ENCODE results near the gene EFS.
A peak's percentile ranks its signal among the peaks of the same experiment; 100 is the strongest.

The EFS gene

GRCh38 chr14:23365036-23365731, at the start of gene EFS:
Gene EFS (minus strand): TSS chr14:23365172. CDS start chr14:23365025, 147 bp downstream.
- no peak for TF ChIP-seq CSRNP3 (CRISPR knock-in tag; IDR thresholded peaks at IDR 0.05)
- TF ChIP-seq PPARA (CRISPR knock-in tag; IDR thresholded peaks at IDR 0.05; ENCODE audit: borderline replicate concordance): no peak
- no peak for TF ChIP-seq ZFP30 (CRISPR knock-in tag; IDR thresholded peaks at IDR 0.05)
- TF ChIP-seq POU6F1 (CRISPR knock-in tag; IDR thresholded peaks at IDR 0.05; ENCODE audit: borderline replicate concordance, low read depth): no peak
- no peak for TF ChIP-seq TCF4 (CRISPR knock-in tag; IDR thresholded peaks at IDR 0.05; ENCODE audit: borderline replicate concordance)
- no peak for TF ChIP-seq ARNTL (CRISPR knock-in tag; IDR thresholded peaks at IDR 0.05; ENCODE audit: borderline replicate concordance, low read depth)
- no peak for TF ChIP-seq OSR1 (CRISPR knock-in tag; IDR thresholded peaks at IDR 0.05)
- TF ChIP-seq TSHZ2 (CRISPR knock-in tag; IDR thresholded peaks at IDR 0.05): no peak
- no peak for TF ChIP-seq ZC3H10 (CRISPR knock-in tag; IDR thresholded peaks at IDR 0.05)
- no peak for TF ChIP-seq ISL1 (CRISPR knock-in tag; IDR thresholded peaks at IDR 0.05)

GRCh38 chr14:23414254-23414653, 49.3 kb upstream of the EFS start:
- TF ChIP-seq BACH2 (CRISPR knock-in tag; IDR thresholded peaks at IDR 0.05; ENCODE audit: borderline replicate concordance) (no peak), CREB5 (CRISPR knock-in tag; IDR thresholded peaks at IDR 0.05; ENCODE audit: low read depth) (no peak), TCF4 (CRISPR knock-in tag; IDR thresholded peaks at IDR 0.05; ENCODE audit: borderline replicate concordance) (no peak), ESRRG (CRISPR knock-in tag; IDR thresholded peaks at IDR 0.05) (no peak), RARB (CRISPR knock-in tag; IDR thresholded peaks at IDR 0.05) (no peak), CSDC2 (CRISPR knock-in tag; IDR thresholded peaks at IDR 0.05) (no peak), ZFP3 (CRISPR knock-in tag; IDR thresholded peaks at IDR 0.05) (no peak), POU6F1 (CRISPR knock-in tag; IDR thresholded peaks at IDR 0.05; ENCODE audit: borderline replicate concordance, low read depth) (no peak), ARNTL (CRISPR knock-in tag; IDR thresholded peaks at IDR 0.05; ENCODE audit: borderline replicate concordance, low read depth) (no peak), ISL1 (CRISPR knock-in tag; IDR thresholded peaks at IDR 0.05) (no peak), PATZ1 (CRISPR knock-in tag; IDR thresholded peaks at IDR 0.05; ENCODE audit: borderline replicate concordance) (no peak), TOX (CRISPR knock-in tag; IDR thresholded peaks at IDR 0.05; ENCODE audit: borderline replicate concordance) (no peak), ZNF565 (CRISPR knock-in tag; conservative IDR thresholded peaks at IDR 0.05; ENCODE audit: low read depth) (no peak), ZFP30 (CRISPR knock-in tag; IDR thresholded peaks at IDR 0.05) (no peak), TSHZ2 (CRISPR knock-in tag; IDR thresholded peaks at IDR 0.05) (no peak), ZNF70 (CRISPR knock-in tag; IDR thresholded peaks at IDR 0.05) (no peak)
- ATAC-seq: no peak

More at GRCh38 chr14:23365036-23365731, at the start of gene EFS:
- ATAC-seq: peak; percentile 26
